ENCODE results near the gene ARID1B. TPM values are rescaled to one million over a fixed set of nuclear protein-coding genes. Genes with fewer than 3 reads are reported as not detected.
A peak's percentile ranks its signal among the peaks of the same experiment; 100 is the strongest.

The ARID1B gene
- total RNA-seq, 6 experiments from 2014 or later: 23.2 to 35.3 (median 30.7) TPM

DNA sequence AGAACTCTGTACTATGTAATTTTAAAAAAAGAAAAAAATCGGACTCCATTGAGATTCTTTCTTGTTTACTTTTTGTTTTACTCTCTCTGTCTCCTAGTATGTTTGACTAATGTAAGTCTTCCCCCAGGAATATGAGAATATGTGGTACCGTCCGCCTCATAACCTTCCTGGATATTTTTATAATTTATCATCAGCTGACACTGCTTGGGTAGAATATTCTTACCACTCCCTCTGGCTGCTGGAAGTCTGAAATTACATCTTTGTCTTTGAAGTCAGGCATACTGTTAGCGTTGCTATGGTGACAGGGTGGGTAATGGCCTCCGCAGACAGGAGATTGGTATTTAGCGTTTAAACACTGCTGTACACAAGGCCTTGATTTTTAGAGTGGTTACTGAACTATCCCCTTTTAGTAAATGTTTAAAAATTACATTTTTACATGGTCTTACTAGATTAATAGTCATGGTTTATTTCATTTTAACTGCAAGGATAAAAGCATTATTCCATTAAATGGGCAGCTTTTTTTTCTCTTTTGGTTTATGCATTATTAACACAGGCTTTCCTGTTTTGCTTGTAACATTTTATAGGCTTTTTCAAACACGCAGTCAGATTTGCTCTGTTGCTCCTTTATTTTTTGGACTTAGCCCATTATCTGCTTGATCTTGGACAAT, 176.4 kb downstream of the ARID1B start:
- Histone ChIP-seq H3K4me3 (no peak overlapping the region), H3K27ac (no peak overlapping the region), H3K4me1 (peaks cover 0 to 44% (median 18%) of the 10 kb centered on the region in 4 donors), H3K27me3 (no peaks in the 10 kb centered on the region), H3K36me3 (no peaks in the 10 kb centered on the region), H3K9me3 (no peaks in the 10 kb centered on the region)
- DNase-seq (no peak), ATAC-seq (peak in 2 of 4 donors; percentile 16 to 40)
- intact Hi-C loops (cut with DNase I): no loop called here
- TF ChIP-seq, protein P1, sequence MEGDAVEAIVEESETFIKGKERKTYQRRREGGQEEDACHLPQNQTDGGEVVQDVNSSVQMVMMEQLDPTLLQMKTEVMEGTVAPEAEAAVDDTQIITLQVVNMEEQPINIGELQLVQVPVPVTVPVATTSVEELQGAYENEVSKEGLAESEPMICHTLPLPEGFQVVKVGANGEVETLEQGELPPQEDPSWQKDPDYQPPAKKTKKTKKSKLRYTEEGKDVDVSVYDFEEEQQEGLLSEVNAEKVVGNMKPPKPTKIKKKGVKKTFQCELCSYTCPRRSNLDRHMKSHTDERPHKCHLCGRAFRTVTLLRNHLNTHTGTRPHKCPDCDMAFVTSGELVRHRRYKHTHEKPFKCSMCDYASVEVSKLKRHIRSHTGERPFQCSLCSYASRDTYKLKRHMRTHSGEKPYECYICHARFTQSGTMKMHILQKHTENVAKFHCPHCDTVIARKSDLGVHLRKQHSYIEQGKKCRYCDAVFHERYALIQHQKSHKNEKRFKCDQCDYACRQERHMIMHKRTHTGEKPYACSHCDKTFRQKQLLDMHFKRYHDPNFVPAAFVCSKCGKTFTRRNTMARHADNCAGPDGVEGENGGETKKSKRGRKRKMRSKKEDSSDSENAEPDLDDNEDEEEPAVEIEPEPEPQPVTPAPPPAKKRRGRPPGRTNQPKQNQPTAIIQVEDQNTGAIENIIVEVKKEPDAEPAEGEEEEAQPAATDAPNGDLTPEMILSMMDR (IDR thresholded peaks at IDR 0.05): peak in 2 of 4 donors; percentile 21 to 23
- TF ChIP-seq POLR2A (IDR thresholded peaks at IDR 0.05): no peak
- 45% methylated on average over 7 of the region's 7 CpGs for WGBS (ENCODE audit: insufficient coverage, low coverage, low lambda C conversion rate, missing lambda C conversion rate)

DNA sequence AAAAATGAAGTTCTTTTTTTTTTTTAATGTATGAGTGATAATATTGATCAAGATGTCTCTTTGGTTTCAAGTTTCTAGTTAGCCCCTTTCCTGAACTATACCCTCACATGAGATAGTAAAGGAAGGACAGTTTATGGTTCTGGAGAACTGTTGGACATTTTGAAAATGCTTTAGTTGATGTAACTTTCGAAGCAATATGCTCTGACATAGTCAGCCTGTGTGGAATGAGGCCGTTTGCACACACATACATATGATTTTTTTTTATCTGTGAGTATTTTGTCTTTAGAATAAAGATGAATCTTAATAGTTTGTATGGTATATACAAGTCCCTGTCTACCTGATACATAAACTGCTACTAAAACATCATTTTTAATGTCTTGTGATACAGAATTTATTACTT, 177.0 kb downstream of the ARID1B start:
- no peak overlapping the region for H3K27ac ChIP-seq
- peaks cover 0 to 44% (median 18%) of the 10 kb centered on the region in 4 donors for H3K4me1 ChIP-seq
- DNase-seq: no peak
- TF ChIP-seq, protein P1 (IDR thresholded peaks at IDR 0.05): no peak
- no peak for TF ChIP-seq POLR2A (IDR thresholded peaks at IDR 0.05)
- H3K36me3 ChIP-seq: no peaks in the 10 kb centered on the region
- intact Hi-C loops (cut with DNase I): no loop called here
- no peak for ATAC-seq
- H3K4me3 ChIP-seq: no peak overlapping the region
- H3K27me3 ChIP-seq: no peaks in the 10 kb centered on the region
- H3K9me3 ChIP-seq: no peaks in the 10 kb centered on the region
- 73% methylated on average over 2 of the region's 2 CpGs for WGBS (ENCODE audit: insufficient coverage, low coverage, low lambda C conversion rate, missing lambda C conversion rate)

DNA sequence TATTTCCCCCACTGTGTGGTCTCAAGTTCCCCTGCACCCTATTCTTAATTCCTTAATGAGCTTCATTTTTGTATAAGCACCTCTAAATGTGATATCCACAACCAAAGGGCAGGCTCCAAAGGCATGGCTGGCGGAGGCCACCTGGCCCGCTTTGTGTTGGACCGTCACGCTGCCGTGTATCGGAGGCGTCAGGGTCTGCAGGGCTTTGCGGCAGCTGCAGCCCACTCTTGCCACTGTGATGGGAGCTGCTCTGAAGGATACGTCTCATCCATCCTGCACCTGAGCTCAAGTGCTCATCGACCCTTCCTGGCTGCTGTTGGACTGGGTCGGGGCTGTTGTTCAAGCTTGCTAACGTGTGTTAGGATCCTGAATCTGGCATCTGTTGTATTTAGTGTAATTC, 177.6 kb downstream of the ARID1B start:
- intact Hi-C loops (cut with DNase I): no loop called here
- no peak for ATAC-seq
- 92% methylated on average over 6 of the region's 12 CpGs for WGBS (ENCODE audit: insufficient coverage, low coverage, low lambda C conversion rate, missing lambda C conversion rate)

DNA sequence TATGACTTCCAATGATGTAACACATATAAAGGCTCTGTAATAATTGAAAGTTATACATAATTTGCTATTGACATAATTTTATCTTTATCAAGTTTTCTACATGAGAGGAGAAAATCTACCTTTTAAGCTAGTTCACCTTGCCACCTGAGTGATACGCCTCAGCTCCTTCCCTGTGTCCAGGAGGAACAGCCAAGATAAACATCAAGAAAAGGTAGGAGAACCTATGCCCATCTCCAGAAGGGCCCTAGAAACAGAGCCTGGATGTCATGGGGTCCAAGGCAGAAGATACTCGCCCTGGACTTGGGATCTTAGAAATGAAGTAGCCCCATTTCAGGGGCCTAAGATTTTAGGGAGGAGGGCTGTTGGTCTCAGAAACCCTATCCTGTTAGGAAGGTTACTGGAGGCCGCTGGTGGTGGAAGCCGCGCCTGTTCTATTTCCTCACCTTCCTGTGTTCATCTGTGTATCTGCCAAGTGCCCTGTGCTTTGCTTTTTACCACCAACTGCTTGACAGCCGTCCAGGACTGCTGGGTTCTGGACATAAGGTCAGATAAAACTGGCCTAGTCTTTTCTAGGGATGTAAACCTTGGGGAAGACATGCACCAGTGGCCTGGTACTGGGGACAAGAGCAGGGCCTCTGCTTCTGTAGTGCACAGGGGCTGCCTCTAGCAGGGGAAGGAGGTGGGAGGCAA, 178.5 kb downstream of the ARID1B start:
- H3K36me3 ChIP-seq: no peaks in the 10 kb centered on the region
- DNase-seq (peak; percentile 81 to 94 (median 88)), ATAC-seq (peak; percentile 95 to 99 (median 96))
- no peaks in the 10 kb centered on the region for H3K9me3 ChIP-seq
- H3K27me3 ChIP-seq: no peaks in the 10 kb centered on the region
- 22% methylated on average over 5 of the region's 6 CpGs for WGBS (ENCODE audit: insufficient coverage, low coverage, low lambda C conversion rate, missing lambda C conversion rate)
- TF ChIP-seq, protein P1 (IDR thresholded peaks at IDR 0.05): no peak
- TF ChIP-seq POLR2A (IDR thresholded peaks at IDR 0.05): no peak
- no peak overlapping the region for H3K4me3 ChIP-seq
- peak overlapping the region in 2 of 3 donors; percentile 61 to 72 for H3K27ac ChIP-seq
- peaks cover 0 to 44% (median 18%) of the 10 kb centered on the region in 4 donors for H3K4me1 ChIP-seq
- intact Hi-C loops (cut with DNase I): no loop called here

More for the DNA sequence above, 177.6 kb downstream of the ARID1B start:
- TF ChIP-seq POLR2A (IDR thresholded peaks at IDR 0.05): no peak
- TF ChIP-seq, protein P1 (IDR thresholded peaks at IDR 0.05): no peak
- H3K27ac ChIP-seq: peak overlapping the region in 2 of 3 donors; percentile 61 to 72
- no peaks in the 10 kb centered on the region for H3K9me3 ChIP-seq
- peaks cover 0 to 44% (median 18%) of the 10 kb centered on the region in 4 donors for H3K4me1 ChIP-seq
- H3K36me3 ChIP-seq: no peaks in the 10 kb centered on the region
- no peak overlapping the region for H3K4me3 ChIP-seq
- no peak for DNase-seq
- H3K27me3 ChIP-seq: no peaks in the 10 kb centered on the region
